Raji (cell line): Measurements from ENCODE around the gene FAM111A.

Experiments
- POLR2A ChIP-seq: IDR thresholded peaks from 2 replicates; pipeline ENCODE4 v1.6.1; 2011; ENCODE audit warnings: low read depth, low read length, control low read depth; ENCODE audit not compliant: insufficient read depth

Gene FAM111A

GRCh38 chr11:59173080-59173963, 30.7 kb downstream of the FAM111A start:
- no peak for TF ChIP-seq POLR2A

- no peak for TF ChIP-seq POLR2A
Measured at GRCh38 chr11:59173964-59174663, 31.5 kb downstream of the FAM111A start.

GRCh38 chr11:59174664-59175033, 32.0 kb downstream of the FAM111A start:
- no peak for TF ChIP-seq POLR2A

GRCh38 chr11:59175091-59175501, 32.4 kb downstream of the FAM111A start:
- no peak for TF ChIP-seq POLR2A

GRCh38 chr11:59176330-59176729, 33.7 kb downstream of the FAM111A start:
- TF ChIP-seq POLR2A = no peak

- TF ChIP-seq POLR2A = no peak
Measured at GRCh38 chr11:59178402-59178801, 35.7 kb downstream of the FAM111A start.

GRCh38 chr11:59179121-59179520, 36.5 kb downstream of the FAM111A start:
- TF ChIP-seq POLR2A = no peak

- TF ChIP-seq POLR2A = no peak
Measured at GRCh38 chr11:59180168-59180776, 37.6 kb downstream of the FAM111A start.

- no peak for TF ChIP-seq POLR2A
Measured at GRCh38 chr11:59180907-59181306, 38.3 kb downstream of the FAM111A start.

GRCh38 chr11:59181746-59182456, 39.2 kb downstream of the FAM111A start:
- TF ChIP-seq POLR2A = no peak

- TF ChIP-seq POLR2A = no peak
Measured at GRCh38 chr11:59182457-59183151, 39.9 kb downstream of the FAM111A start.

- TF ChIP-seq POLR2A = no peak
Measured at GRCh38 chr11:59183771-59184170, 41.1 kb downstream of the FAM111A start.

GRCh38 chr11:59184691-59185339, 42.2 kb downstream of the FAM111A start:
- TF ChIP-seq POLR2A = no peak

- TF ChIP-seq POLR2A = no peak
Measured at GRCh38 chr11:59185386-59185945, 42.8 kb downstream of the FAM111A start.
